ENCODE measurements around the gene OPTN.
"Not testable (repeated sequence)": the region's sequence is repeated elsewhere in the genome, so short reads cannot be mapped to it uniquely, and the experiment has no call there.

OPTN gene

DNA sequence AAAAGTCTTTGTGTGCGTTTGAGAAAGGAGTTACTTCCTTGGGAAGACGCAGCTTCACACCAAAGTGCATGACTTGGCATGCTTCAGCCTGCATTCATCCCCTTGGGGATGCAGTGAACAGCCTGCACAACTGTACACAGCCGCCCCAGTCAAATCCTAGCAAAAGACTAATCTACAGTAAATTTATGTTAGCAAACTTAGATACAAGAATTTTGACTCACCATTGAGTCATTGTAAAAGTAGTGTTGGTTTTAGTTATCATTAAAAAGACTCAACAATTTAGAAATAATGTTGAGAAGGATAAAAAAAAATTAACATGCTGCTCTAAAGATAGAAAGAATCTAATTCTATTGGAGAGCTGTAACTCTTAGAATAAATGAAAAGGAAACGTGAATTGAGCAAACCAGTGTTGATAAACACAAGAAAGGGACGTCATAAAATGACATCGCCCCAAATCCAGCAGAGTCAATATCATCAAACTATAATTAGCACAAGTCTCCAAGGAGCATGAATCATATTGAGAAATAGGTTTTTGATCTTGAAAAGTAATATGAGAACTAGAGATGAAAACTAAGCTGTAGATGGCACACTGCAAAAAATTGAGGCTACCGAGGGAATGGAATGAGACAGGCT, 11.9 kb upstream of the OPTN start:
- H3K4me3 ChIP-seq: no peak overlapping the region
- no peak overlapping the region for H3K27ac ChIP-seq

DNA sequence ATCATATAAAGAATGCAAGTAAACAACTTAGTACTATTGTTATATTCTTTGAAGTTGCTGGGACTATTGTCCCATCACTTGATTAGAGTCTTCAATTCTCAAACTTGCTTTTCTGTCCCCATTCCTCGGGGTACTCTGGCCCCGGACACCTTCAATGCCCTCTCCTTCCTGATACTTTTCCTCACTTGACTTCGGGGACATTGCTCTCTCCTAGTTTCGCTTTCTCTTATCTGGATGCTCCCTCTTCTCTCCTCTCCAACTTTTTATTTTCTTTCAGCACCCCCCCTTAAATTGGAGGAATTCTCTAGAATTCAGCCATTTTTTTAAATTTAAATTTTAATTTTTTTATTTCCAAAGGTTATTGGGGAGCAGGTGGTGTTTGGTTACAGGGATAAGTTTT, 10.6 kb upstream of the OPTN start:
- no peak overlapping the region for H3K4me3 ChIP-seq

DNA sequence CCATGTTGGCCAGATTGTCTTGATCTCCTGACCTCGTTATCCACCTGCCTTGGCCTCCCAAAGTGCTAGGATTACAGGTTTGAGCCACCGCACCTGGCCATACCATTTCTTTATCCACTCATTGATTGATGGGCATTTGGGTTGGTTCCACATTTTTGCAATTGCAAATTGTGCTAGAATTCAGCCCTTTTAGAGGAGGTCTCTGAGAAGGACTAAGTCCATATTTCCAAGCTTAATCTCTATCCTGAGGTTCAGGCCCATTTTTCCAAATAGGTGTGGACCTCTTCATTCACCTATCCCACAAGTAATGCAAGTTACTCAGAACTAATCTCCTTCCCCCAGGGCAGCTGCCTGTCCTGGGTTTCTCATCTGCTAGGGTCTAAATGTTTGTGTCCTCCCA, 9.7 kb upstream of the OPTN start:
- Histone ChIP-seq H3K27ac (no peak overlapping the region), H3K4me3 (no peak overlapping the region)

More for the DNA sequence above, 10.6 kb upstream of the OPTN start:
- no peak overlapping the region for H3K27ac ChIP-seq

GRCh38 chr10:13091801-13092200, 8.2 kb upstream of the OPTN start:
- Histone ChIP-seq H3K4me3 (no peak overlapping the region), H3K27ac (peak overlapping the region in 1 of 21 experiments; percentile 5)

- no peak overlapping the region for H3K4me3 ChIP-seq
- H3K27ac ChIP-seq: peak overlapping the region in 1 of 21 experiments; percentile 5
Measured at GRCh38 chr10:13092291-13093102, 7.5 kb upstream of the OPTN start.

DNA sequence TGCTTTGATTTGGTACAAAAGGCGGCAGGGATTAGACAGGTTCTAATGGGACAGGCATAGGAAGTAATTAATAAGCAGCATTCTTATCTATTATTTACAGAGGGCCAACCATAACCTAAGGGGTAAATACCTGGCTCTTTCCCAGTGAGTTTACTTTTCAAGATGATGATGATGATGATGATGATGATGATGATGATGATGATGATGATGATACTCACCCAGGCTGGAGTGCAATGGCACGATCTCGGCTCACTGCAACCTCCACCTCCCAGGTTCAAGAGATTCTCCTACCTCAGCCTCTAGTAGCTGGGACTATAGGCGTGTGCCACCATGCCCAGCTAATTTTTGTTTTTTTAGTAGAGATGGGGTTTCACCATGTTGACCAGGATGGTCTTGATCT, 5.9 kb upstream of the OPTN start:
- not testable (repeated sequence) for H3K27ac ChIP-seq, H3K4me3 ChIP-seq

DNA sequence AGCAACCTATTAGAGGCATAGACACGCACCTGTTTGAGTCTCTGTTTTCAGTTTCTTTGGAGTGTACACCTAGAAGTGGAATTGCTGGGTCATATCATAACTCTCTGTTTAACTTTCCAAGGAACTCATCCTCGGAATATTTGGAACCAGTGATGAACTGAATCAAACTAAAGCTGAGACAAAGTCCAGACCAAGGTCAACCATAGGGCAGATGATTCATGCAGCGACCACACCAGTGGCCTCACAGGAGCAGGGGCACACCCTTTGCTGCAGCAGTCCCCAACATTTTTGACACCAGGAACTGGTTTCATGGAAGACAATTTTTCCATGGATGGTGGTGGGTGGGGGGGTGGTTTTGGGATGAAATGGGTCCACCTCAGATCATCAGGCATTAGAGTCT, 4.9 kb upstream of the OPTN start:
- Histone ChIP-seq H3K4me3 (no peak overlapping the region), H3K27ac (no peak overlapping the region)

DNA sequence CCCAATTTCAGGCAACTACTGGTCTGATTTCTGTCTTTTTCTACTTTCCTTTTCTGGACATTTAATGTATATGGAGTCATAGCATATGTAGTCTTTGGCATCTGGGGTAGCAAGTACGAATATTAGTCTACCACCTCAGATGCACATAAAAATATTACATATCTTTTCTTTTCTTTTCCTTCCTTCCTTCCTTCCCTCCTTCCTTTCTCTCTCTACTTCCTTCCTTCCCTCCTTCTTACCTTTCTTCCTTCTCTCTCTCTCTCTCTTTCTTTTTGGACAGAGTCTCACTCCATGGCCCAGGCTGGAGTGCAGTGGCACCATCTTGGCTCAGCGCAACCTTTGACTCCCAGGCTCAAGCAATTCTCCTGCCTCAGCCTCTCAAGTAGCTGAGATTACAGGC, 4.0 kb upstream of the OPTN start:
- no peak overlapping the region for H3K27ac ChIP-seq
- no peak overlapping the region for H3K4me3 ChIP-seq

DNA sequence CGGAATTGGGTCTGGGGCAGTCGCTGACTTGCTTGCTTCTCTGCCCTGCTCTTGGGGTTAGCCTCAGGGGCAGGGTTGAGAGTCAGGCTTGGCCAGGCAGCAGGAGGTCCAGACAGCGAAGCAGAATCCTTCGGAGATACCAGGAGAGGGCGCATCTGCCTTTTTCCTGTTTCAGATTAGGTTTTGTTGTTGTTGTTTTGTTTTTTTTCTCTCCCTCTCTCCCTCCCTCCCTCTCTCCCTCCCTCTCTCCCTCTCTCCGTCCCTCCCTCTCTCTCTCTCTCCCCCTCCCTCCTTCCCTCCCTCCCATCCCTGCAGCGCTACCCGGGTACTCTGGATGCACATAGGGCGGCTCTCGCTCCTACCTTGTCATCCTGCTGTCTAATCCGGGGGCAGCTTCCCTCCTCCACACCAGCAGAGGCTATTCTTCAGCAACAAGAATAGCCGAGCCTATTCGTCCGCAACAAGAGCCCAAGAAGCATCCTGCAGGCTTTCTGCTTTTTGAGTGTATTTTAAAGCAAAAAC, 758 bp upstream of the OPTN start:
- peak overlapping the region; percentile 58 to 99 (median 95) for H3K4me3 ChIP-seq

DNA sequence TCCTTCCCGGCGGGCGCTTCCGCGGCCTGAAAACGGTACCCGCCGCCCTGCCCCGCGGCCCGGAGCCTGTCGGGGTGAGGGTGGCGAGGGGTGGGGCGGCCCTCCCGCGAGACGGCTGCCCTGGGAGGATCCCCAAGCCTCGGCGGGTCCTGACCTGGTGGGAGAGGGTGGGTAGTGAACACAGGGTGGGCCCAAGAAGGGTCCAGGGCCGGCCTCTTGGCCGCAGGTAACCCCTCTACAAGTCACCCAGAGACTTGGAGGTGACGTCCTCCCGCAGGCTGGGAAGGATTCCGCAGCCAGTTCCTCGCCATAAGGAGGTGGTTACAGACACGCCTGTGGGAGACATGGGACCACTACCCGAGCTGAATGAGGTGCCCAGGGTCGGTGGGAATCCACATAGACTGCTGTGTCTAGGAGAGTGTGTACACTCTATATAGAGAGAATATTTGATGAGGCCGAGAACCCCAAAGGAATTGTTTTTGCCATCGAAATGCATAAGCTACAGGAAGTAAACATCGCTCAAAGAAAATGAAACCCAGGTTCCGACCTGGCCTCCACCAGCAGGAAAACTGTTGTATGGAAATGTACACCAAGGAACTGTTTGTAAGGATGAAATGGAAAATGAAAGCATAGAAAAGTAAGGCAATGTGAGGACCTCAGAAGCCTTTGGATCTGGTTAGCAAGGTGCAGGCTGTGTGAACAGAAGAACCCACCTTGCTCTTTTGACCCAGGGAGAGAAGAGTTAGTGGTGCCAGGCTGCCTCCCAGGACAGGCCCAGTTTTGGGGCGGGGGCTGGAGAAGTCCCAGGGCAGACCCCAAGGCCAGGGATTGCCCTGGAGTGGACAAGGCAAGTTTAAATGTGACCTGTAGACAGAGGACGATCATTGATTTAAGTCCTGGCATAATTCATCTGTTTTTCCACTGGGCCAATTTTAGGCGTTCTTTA, 659 bp downstream of the OPTN start:
- Histone ChIP-seq H3K27ac (peak overlapping the region; percentile 57 to 100 (median 96)), H3K4me3 (peak overlapping the region; percentile 58 to 99 (median 95))

More for the DNA sequence above, 758 bp upstream of the OPTN start:
- H3K27ac ChIP-seq: peak overlapping the region in 20 of 21 experiments; percentile 16 to 100 (median 96)

DNA sequence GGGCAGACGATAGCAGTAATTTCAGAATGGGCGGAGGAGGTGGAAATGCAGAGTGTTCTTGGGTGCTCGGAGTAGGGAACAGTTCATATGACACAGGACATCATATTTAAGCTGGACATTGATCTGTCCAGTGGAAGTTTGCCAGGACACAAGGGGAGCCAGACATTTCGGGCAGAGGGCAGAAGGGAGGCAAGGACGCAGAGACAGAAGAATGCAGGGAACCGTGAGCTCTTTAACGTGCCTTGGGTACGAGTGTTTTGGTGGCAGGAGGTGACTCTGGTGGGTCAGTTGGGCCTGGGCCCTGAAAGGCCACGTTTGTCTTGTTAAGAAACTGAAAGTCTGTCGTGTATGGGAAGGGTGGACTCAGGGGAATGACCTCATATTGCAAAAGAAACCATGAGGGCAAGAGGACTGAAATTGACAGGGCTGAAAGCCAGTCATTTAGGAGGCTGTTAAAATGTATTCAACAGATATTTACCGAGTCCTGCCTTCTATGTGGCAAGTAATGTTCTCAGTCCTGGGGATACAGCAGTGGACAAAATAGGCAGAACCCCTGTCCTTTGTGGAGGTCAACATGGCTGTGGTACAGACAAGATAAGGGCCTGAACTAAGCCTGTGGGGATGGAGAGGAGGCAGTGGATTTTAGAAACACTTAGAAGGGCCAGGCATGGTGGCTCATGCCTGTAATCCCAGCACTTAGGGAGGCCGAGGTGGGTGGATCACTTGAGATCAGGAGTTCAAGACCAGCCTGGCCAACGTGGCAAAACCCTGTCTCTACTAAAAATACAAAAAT, 2.2 kb downstream of the OPTN start:
- Histone ChIP-seq H3K4me3 (peak overlapping the region in 3 of 7 experiments; percentile 2 to 98 (median 6)), H3K27ac (peak overlapping the region in 14 of 21 experiments; percentile 14 to 100 (median 38))

DNA sequence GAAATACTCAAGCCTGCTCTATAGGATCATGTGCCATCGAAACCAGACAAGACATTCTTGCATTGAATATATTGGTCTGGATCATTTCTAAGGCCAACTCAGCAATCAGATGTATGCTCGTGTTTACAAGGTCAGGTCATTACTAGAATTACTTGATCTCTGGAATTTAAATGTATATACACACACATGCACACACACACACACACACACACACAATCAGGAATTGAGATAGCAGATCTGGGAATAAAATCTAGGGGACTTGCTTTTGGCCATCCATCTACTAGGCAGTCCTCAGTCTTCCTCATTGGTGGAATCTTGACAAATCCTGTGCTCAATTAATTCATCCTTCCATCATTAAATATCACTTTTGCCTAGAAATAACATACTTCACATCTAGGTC, 3.6 kb downstream of the OPTN start:
- no peak overlapping the region for H3K4me3 ChIP-seq
- no peak overlapping the region for H3K27ac ChIP-seq

- H3K4me3 ChIP-seq: no peak overlapping the region
- H3K27ac ChIP-seq: peak overlapping the region in 1 of 21 experiments; percentile 33
Measured at GRCh38 chr10:13104697-13105096, 4.7 kb downstream of the OPTN start.

DNA sequence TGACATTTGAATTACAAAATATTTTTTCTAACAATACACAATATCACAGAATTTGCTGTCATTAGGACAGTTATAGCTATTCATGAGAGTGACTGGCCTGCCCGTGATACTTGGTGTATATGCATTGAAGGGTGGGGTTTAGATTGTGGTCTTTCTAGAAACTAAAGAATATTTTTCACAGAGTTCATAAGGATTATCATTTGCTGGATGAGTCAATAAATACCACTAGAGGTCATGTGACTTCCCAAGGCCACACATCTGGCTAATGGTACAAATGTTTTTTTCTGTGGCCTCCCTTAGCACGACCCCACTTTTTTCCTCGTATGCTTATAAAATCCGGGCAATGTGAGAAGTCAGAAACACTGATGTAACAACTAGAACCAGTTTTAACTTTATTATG, 5.2 kb downstream of the OPTN start:
- Histone ChIP-seq H3K4me3 (no peak overlapping the region), H3K27ac (peak overlapping the region in 5 of 21 experiments; percentile 5 to 61 (median 33))

- H3K4me3 ChIP-seq: no peak overlapping the region
- H3K27ac ChIP-seq: peak overlapping the region in 1 of 21 experiments; percentile 61
Measured at GRCh38 chr10:13106387-13107045, 6.6 kb downstream of the OPTN start.

DNA sequence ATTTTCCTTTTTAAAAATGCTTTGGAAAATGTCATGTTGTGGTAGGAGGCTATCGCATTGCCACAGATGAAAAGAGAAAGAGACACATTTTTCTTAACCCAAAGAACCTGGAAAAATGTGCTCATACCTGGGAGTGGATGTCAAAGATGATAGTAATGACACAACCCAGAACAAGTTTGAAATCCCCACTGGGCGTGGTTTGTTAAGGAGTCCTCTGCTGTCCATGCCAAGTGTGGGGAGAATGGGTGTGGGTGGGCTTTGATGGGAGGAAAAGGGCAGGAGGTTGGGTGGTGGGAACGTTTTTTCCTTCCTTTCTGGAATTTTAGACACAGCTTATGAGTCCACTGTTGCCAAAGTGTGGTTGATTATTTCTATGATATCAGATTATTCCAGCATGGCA, 10.9 kb downstream of the OPTN start:
- no peak overlapping the region for H3K4me3 ChIP-seq
- H3K27ac ChIP-seq: no peak overlapping the region

- no peak overlapping the region for H3K4me3 ChIP-seq
- no peak overlapping the region for H3K27ac ChIP-seq
Measured at GRCh38 chr10:13113544-13113943, 13.6 kb downstream of the OPTN start.
